ENCODE results near the gene LTBP1.
"Not testable (repeated sequence)": the region's sequence is repeated elsewhere in the genome, so short reads cannot be mapped to it uniquely, and the experiment has no call there.

The LTBP1 gene

DNA sequence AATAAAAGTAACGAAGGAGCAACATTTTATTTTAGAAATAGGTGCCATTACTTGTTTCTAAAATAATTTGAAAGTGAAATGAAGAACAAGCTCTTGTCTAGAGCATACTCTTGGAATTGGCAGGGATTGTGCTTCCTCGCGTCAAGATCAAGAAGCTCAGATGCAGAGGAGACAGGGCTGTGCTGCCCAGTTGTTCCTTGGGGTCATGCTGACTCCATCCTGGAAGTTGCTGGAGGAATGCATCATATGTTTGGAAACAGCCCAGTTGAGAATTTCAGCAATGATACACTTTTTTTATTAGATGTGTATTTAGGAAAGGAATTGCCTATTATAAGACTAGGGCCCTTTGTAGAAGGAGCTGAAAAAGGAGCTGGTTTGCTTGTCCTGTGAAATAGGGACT, 17.2 kb downstream of the LTBP1 start:
- no peak for DNase-seq (ENCODE audit: low read depth in 2 of 2)

DNA sequence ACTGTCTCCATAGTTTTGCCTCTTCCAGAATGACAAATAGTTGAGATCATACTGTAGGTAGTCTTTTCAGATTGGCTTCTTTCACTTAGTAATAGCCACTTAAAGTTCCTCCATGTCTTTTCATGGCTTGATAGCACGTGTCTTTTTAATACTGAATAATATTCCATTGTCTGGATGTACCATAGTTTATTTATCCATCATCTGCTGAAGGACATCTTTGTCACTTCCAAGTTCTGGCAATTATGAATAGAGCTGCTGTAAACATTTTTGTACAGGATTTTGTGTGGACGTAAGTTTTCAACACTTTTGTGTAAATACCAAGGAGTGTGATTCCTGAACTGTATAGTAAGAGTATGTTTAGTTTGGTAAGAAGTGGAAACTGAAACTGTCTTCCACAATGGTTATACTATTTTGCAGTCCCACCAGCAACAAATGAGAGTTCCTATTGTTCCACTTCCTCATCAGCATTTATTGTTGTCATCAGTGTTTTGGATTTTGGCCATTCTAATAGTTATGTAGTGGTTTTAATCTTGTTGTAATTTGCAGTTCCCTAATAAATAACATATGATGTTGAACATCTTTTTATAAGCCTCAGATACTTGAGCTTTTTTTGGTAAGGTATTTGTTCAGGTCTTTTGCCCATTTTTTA, 18.9 kb downstream of the LTBP1 start:
- DNase-seq (ENCODE audit: low read depth in 2 of 2): no peak

DNA sequence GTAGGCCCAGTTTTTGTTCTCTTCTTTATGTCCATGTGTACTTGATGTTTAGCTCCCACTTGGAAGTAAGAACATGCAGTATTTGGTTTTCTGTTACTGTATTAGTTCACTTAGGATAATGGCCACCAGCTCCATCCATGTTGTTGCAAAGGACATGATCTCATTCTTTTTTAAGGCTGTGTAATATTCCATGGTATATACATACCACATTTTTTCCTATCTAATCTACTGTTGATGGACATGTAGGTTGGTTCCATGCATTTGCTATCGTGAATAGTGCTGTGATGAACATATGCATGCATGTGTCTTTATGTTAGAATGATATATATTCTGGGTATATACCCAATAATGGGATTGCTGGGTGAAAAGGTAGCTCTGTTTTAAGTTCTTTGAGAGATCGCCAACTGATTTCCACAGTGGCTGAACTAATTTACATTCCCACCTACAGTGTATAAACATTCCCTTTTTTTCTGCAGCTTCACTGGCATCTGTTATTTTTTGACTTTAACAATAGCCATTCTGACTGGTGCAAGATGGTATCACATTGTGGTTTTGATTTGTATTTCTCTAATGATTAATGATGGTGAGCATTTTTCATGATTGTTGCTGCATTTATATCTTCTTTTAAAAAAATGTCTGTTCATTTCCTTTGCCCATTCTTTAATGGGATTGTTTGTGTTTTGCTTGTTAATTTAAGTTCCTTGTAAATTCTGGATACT, 22.9 kb downstream of the LTBP1 start:
- DNase-seq (ENCODE audit: low read depth in 2 of 2): no peak

DNA sequence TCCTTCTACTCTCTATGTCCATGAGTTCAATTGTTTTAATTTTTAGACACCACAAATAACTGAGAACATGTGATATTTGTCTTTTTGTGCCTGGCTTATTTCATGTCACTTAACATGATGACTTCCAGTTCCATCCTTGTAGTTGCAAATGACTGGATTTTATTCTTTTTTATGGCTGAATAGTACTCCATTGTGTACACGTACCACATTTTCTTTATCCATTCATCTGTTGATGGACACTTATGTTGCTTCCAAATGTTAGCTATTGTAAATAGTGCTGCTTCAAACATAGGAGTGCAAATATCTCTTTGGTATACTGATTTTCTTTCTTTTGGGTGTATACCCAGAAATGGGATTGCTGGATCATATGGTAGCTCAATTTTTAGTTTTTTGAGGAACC, 27.0 kb downstream of the LTBP1 start:
- not testable (repeated sequence) for DNase-seq (ENCODE audit: low read depth in 2 of 2)

DNA sequence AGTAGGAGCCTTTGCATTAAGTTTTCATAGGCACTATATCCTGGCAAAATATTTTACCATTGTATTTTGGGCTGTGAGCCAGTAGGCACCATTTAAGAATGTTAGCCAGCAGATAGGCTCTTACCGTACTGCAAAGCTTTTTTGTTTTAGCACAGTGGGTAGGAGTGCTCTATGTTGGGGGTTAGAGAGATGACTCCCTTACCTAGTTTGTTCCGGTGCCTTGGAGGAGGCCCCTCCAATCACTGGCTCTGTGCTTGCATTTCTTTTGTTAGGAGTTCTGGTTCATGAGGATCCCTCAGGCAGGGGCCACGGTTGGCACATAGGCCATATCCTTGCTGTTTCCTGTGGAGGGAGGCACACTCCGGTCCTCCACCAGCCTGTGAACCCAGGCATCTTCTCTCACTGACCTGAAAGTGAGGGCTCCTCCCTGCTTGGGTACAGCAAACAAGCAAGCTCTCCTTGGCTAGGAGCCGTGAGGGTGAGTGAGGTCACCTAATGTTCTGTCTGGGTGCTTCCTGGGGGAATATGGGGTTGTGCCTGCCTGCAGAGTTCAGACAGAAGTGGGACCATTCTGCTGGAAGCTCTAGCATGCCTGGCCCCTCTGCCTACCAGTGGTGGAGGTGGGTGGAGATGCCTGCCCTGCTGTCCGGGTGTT, 29.8 kb downstream of the LTBP1 start:
- DNase-seq (ENCODE audit: low read depth in 2 of 2): no peak

DNA sequence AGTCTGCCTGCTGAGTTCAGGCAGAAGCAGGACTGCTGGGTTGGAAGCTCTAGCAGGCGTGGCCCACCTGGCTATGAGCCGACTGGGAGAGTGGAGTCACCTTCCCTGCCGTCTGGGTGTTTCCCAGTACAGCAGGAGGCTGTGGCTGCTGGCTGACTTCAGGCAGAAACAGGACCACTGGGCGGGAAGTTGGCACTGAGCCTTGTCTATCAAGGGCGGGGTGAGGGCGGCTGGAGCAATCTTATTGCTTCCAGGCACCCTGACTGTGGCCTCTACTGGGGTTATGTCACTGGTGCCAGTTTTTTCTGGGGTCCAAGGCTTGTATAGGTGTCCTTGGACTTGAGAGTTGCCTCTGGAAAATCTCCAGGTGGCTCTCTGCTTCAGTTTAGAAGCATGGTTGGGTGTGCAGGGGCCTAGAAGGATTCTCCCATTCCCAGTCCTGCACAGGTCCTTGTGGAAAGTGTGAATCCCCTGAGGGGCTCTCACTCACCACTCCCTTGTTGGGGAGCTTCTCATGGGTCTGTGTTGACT, 30.5 kb downstream of the LTBP1 start:
- DNase-seq (ENCODE audit: low read depth in 2 of 2): no peak

DNA sequence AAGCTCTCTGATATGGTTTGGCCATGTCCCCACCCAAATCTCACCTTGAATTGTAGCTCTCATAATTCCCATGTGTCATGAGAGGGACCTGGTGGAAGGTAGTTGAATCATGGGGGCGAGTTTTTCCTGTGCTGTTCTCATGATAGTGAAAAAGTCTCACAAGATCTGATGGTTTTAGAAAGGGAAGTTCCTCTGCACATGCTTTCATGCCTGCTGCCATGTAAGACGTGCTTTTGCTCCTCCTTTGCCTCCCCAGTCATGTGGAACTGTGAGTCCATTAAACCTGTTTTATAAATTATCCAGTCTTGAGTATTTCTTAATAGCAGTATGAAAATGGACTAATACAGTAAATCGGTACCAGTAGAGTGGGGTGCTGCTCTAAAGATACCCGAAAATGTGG, 34.9 kb downstream of the LTBP1 start:
- no peak for DNase-seq (ENCODE audit: low read depth in 2 of 2)

DNA sequence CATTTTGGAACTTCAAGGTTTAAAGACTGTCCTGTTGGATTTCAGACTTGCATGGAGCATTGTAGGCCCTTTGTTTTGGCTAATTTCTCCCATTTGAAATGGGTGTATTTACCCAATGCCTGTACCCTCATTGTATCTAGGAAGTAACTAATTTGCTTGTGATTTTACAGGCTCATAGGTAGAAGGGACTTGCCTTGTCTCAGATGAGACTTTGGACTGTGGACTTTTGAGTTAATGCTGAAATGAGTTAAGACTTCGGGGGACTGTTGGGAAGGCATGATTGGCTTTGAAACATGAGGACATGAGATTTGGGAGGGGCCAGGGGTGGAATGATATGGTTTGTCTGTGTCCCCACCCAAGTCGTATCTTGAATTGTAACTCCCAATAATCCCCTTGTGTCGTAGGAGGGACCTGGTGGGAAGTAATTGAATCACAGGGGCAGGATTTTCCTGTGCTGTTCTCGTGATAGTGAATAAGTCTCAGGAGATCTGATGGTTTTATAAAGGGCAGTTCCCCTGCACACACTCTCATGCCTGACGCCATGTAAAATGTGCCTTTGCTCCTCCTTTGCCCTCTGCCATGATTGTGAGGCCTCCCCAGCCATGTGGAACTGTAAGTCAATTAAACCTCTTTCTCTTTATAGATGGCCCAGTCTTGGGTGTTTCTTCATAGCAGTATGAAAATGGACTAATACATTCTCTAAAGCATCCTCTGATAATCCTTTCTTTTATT, 36.6 kb downstream of the LTBP1 start:
- DNase-seq (ENCODE audit: low read depth in 2 of 2): not testable (repeated sequence)

DNA sequence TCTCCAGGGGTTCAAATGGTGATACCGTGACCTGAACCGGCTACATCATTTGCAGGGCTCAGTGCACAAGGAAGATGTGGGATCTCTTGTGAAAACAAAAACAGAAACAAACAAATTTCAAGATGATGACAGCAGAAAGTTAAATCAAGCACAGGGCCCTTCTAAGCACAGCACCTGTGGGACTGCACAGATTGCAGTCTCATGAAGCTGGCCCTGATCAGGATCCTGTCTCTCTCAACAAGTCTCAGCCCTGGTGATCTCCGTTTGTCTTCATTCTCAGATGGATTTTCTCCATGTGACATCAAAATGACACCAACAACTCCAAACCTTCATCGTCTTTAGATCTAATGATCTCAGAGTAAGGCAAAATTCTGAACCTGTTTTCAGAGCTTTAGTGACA, 39.7 kb downstream of the LTBP1 start:
- no peak for DNase-seq (ENCODE audit: low read depth in 2 of 2)

DNA sequence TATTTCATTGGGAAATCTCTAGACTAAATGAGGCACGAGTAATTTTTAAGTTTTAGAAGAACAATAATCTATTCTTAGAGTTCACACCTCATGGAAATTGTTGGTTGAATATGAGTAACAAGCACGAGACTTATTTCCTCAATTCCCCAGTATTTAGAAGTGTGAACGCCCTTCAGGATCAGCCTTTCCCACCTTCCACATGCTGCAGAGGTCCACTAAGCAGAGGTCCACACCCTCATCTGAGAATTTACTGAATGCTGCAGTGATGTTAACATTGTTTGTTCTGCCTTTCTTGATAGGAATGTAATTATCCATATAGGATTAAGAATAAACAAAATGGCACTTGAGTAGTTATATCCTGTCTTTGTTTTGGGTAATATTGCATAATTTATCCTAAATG, 41.8 kb downstream of the LTBP1 start:
- DNase-seq (ENCODE audit: low read depth in 2 of 2): no peak

DNA sequence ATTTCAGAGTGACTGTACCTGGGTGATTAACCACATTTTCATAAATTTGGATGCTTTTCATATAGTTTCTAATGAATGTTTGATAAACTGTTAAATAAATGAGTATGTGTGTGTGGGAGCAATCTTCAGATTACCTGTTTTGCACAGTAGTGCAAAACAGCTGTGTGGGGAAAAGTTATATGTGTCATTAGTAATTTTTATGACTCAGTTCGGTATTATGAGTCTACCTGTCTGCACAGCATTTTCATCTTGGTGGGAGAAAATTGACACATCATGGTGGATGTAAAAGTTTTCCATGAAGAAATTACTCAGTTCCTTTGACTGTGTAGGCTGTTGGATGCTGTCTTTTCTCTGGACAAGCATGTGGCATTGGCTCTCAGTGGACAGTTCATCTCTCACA, 43.8 kb downstream of the LTBP1 start:
- DNase-seq (ENCODE audit: low read depth in 2 of 2): no peak

DNA sequence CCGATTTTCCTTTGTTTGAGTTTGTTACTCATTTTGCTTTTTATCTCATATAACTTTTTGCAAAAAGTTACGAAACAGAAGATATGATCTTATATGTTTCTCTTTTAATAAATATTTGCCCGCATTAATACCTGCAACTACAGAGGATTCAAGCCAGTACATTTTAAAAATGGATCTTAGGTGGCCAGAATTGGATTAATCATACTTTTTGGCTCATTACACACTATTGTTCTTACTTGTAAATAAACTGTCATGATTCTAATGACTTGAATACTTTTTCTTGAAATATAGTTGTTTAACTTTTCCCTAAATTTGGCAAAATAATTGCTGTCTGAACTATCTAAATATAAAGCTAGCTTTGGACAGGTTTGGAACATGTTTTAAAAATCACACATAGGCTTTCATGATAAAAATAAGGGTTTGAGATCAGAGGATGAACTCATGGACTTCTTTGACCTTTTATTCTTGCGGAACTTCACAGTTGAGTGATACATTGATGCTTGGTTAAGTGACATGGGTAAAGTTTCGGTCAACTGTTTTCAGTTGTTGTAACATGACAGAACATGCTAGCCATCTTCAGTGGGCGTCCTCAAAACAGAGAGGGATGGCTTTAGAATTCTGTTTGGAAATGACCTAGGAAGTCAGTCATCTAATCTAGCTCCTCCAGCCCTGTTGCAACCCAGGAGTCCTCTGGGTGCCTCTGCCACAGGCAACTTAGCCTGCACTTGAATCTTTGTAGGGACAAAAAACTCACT, 44.5 kb downstream of the LTBP1 start:
- no peak for DNase-seq (ENCODE audit: low read depth in 2 of 2)

DNA sequence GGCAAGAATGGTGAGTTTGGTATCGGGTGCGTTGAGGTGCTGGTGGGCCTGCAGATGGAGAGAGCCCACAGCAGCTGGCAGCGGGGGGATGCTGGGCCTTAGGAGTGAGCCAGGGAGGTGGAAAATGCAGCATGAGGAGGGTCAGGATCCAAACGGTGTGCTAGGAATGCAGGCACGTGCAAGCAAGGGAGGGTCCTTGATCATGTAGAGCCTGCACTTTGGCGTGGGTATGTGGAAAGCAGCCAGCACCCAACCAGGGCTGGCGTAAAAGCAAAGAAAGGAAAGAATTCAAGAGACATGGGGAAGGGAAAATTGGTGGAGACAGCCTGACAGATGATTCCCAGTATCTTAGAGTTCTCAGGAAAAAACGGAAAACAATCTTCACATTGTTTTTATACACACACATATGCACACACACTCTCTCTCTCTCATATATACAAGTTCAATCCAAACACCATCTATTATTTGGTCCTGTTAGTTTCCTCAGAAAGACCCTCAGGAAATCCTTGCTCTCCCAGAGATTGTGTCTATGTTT, 46.3 kb downstream of the LTBP1 start:
- no peak for DNase-seq (ENCODE audit: low read depth in 2 of 2)

DNA sequence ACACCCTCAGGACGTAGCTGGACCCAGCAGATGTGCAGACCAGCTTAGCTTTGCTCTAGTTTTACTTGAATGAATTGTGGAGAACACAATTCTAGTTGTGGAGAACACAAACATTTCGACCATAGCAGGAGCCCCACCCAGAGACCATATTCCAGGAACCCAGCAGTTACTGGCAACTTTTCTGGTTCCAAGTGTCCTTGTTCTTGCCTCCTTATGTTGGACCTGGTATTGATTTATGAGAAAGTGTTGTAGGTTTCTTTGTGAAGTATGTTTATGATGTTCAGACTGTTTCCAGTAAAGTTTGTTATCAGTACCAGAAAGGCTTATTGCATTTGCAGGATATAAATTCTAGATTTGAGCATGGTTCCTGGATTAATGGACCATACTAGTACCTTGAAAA, 51.0 kb downstream of the LTBP1 start:
- DNase-seq (ENCODE audit: low read depth in 2 of 2): no peak

DNA sequence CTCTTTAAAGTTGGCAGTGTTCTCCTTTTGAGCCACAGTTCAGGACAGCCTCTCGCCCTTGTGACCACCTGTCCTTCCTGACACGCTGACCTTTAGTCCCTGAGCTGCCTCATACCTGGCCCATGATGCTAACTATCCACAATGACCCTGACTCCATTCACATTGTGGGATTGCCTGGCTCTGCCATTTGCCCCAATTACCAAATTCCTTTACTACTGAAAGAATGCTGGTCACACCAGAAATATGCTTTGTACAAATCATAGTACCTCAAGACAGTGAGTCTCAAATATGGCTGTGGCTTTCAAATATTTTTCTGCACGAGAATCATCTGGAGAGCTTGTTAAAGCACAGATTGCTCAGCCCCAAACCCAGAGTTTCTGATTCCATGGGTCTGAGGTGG, 54.2 kb downstream of the LTBP1 start:
- DNase-seq (ENCODE audit: low read depth in 2 of 2): no peak

DNA sequence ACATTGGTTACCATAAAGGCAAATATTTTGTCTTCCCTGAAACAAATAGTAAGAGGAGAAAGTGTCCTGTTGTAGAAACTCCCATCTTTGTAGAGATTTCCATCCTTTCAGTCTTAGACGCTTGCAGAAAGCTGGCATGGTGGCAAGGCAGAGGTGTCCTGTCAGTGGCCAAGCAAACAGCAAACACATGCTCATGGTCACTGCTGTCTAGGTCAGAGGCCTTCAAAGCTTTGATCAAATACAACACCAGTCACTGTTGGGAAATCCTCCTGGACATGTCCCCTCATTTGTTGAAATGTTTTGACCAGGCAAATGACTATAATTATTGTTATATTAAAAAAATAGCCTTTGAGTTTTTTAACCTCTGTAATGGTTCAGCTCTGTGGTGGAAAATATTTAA, 55.1 kb downstream of the LTBP1 start:
- DNase-seq (ENCODE audit: low read depth in 2 of 2): no peak

DNA sequence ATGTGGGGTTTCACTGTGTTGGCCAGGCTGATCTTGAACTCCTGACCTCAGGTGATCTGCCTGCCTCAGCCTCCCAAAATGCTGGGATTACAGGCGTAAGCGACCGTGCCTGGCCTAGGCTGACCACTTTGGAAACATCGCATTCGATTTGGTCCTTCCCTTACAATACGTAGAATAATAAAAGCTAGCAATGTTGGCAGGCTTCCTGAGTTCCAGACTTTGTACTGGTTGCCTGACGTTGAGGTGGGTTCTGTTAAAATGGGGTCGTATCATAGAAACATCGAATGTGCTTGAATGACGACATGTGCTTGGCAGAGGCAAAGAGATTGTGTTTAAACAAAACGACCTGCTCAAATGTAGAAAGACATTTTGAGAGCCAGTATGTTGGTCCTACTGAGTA, 56.1 kb downstream of the LTBP1 start:
- DNase-seq (ENCODE audit: low read depth in 2 of 2): no peak

DNA sequence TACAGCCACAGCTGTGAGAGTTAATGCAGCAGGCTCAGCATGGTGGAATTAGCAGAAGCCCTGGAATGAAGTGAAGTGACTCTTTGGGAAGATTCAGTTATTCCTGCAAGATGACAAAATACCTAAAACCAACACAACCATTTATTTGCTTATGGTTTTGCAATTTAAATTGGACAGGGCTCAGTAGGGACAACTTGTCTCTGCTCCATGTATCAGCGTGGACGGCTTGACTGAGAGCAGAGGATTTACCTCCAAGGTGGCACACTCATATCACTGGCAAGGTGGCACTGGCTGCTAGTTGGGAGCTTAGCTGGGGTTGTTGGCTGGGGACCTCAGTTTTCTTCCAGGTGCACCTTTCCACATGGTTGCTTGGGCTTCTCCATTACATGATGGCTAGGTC, 58.3 kb downstream of the LTBP1 start:
- no peak for DNase-seq (ENCODE audit: low read depth in 2 of 2)

DNA sequence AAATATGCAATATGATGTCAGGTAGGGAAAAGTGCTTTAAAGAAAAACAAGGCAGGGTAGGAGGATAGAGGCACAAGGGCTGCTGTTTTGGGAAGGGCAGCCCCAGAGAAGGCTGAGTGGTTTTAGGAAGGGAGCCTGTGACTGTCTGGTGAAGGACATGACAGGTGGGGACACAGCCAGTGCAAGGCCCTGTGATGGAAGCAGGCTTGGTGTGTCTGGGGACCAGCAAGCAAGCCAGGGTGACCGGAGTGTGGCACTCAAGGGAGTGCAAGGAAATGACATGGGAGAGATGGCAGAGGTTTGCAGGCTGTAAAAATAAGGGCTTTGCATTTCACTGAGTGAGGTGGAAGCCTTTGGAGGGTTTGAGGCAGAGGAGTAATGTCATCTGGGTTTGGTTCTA, 62.0 kb downstream of the LTBP1 start:
- DNase-seq (ENCODE audit: low read depth in 2 of 2): no peak

DNA sequence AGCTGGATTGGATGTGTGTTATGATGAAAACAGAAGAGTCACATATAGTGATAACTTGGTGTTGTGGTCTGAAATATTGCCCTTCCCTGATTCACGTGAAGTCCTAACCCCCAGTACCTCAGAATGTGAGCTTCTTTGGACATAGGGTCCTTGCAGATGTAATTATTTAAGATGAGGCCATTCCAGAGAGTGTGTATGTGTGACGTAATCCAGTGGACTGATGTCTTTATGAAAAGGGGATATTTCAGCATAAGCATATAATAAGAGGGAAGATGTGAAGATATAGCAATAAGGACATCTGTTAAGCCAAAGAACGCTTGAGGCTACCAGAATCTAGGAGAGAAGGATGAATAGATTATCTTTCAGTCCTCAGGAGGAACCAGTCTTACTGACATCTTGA, 62.5 kb downstream of the LTBP1 start:
- DNase-seq (ENCODE audit: low read depth in 2 of 2): no peak

DNA sequence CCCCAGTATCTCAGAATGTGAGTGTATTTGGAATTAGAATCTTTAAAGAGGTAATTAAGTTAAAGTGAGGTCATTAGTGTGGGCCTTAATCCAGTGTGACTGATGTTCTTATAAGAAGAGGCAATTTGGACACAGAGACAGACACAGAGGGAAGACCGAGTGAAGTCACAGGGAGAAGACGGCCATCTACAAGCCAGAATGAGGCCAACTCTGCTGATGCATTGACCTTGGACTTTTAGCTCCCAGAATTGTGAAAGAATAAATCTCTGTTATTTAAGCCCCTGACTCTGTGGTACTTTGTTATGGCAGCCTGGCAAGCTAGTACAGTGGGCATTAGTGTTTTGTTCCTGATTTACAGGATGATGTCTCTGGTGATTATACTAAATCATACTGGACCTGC, 64.6 kb downstream of the LTBP1 start:
- no peak for DNase-seq (ENCODE audit: low read depth in 2 of 2)
